Stimulated activated CD8-positive, alpha-beta memory T cell treated with anti-CD3 and anti-CD28 coated beads, Interleukin-15, amount 100 ng/mL, for 48 hours (primary cell): ENCODE data around the gene NAT9.

Experiments
- DNase-seq, 2 donors: peaks; one replicate each; pipeline ENCODE4 v3.0.0-alpha.2; 2020; ENCODE audit warnings: low read depth in 2 of 2

Gene NAT9

GRCh38 chr17:74761419-74761818 is 14.7 kb downstream of the NAT9 start:
- no peak for DNase-seq

- no peak for DNase-seq
Measured at GRCh38 chr17:74760404-74761105, 15.6 kb downstream of the NAT9 start.

GRCh38 chr17:74759941-74760340 is 16.2 kb downstream of the NAT9 start:
- DNase-seq: no peak

- no peak for DNase-seq
Measured at GRCh38 chr17:74759243-74759801, 16.8 kb downstream of the NAT9 start.

GRCh38 chr17:74758848-74759168 is 17.3 kb downstream of the NAT9 start:
- no peak for DNase-seq

- no peak for DNase-seq
Measured at GRCh38 chr17:74757931-74758847, 18.0 kb downstream of the NAT9 start.

GRCh38 chr17:74757502-74757901 is 18.6 kb downstream of the NAT9 start:
- no peak for DNase-seq

GRCh38 chr17:74756891-74757290 is 19.3 kb downstream of the NAT9 start:
- no peak for DNase-seq

- no peak for DNase-seq
Measured at GRCh38 chr17:74755533-74755932, 20.6 kb downstream of the NAT9 start.

- no peak for DNase-seq
Measured at GRCh38 chr17:74754832-74755231, 21.3 kb downstream of the NAT9 start.

- no peak for DNase-seq
Measured at GRCh38 chr17:74752822-74753401, 23.2 kb downstream of the NAT9 start.

- no peak for DNase-seq
Measured at GRCh38 chr17:74752415-74752814, 23.7 kb downstream of the NAT9 start.

GRCh38 chr17:74750327-74751069 is 25.6 kb downstream of the NAT9 start:
- DNase-seq: no peak

- no peak for DNase-seq
Measured at GRCh38 chr17:74750039-74750326, 26.2 kb downstream of the NAT9 start.

- DNase-seq: peak in 1 of 2 donors; percentile 40
Measured at GRCh38 chr17:74749279-74750038, 26.7 kb downstream of the NAT9 start.

- peak; percentile 93 to 96 for DNase-seq
Measured at GRCh38 chr17:74748529-74749278, 27.4 kb downstream of the NAT9 start, which contains the start of gene NHERF1. NHERF1 (plus strand) TSS chr17:74748628; CDS start chr17:74748847, 219 bp downstream.

GRCh38 chr17:74748279-74748528 is 27.9 kb downstream of the NAT9 start:
- no peak for DNase-seq

- no peak for DNase-seq
Measured at GRCh38 chr17:74746922-74747321, 29.2 kb downstream of the NAT9 start.

- no peak for DNase-seq
Measured at GRCh38 chr17:74746376-74746775, 29.8 kb downstream of the NAT9 start.

- DNase-seq: no peak
Measured at GRCh38 chr17:74745548-74746177, 30.5 kb downstream of the NAT9 start.
